GM18526 (cell line): ENCODE results near the gene SAMD4B.

Experiments used
- POLR2A ChIP-seq: IDR thresholded peaks from 3 replicates; pipeline ENCODE4 v1.6.1; 2011; ENCODE audit not compliant: insufficient read length; ENCODE audit errors: extremely low read depth

SAMD4B gene

GRCh38 chr19:39388657-39389056 lies 46.4 kb downstream of the SAMD4B start:
- no peak for TF ChIP-seq POLR2A

GRCh38 chr19:39389631-39390414 lies 47.6 kb downstream of the SAMD4B start:
- TF ChIP-seq POLR2A = no peak

GRCh38 chr19:39390451-39390750 lies 48.2 kb downstream of the SAMD4B start:
- no peak for TF ChIP-seq POLR2A

- peak; percentile 97 for TF ChIP-seq POLR2A
Observed at GRCh38 chr19:39390751-39391437, 48.7 kb downstream of the SAMD4B start, which contains the start of the genes MED29 and PAF1. MED29 (plus strand) TSS chr19:39391378; CDS start chr19:39391423, 45 bp downstream. PAF1 (minus strand) TSS chr19:39391106; CDS start chr19:39390864, 242 bp downstream.

- TF ChIP-seq POLR2A = peak; percentile 21
Observed at GRCh38 chr19:39397360-39398296, 55.4 kb downstream of the SAMD4B start.

- peak; percentile 23 for TF ChIP-seq POLR2A
Observed at GRCh38 chr19:39398297-39398864, 56.2 kb downstream of the SAMD4B start.

- no peak for TF ChIP-seq POLR2A
Observed at GRCh38 chr19:39399668-39400050, 57.4 kb downstream of the SAMD4B start.

- no peak for TF ChIP-seq POLR2A
Observed at GRCh38 chr19:39400061-39400460, 57.8 kb downstream of the SAMD4B start.

GRCh38 chr19:39401070-39401548 lies 58.9 kb downstream of the SAMD4B start:
- TF ChIP-seq POLR2A = no peak

- TF ChIP-seq POLR2A = peak; percentile 55
Observed at GRCh38 chr19:39401549-39402345, 59.5 kb downstream of the SAMD4B start.

GRCh38 chr19:39402346-39403300 lies 60.4 kb downstream of the SAMD4B start:
- peak; percentile 60 for TF ChIP-seq POLR2A

- peak; percentile 53 for TF ChIP-seq POLR2A
Observed at GRCh38 chr19:39403331-39404312, 61.4 kb downstream of the SAMD4B start.
